Nucleus accumbens (tissue), 56 donors: ENCODE results near the gene DHX29.
A peak's percentile ranks its signal among the peaks of the same experiment; 100 is the strongest.

Experiments
- DNase-seq, 56 donors: peaks; one replicate each; lab custom pipeline; 2025; lab: John Stamatoyannopoulos, UW

Gene DHX29

DNA sequence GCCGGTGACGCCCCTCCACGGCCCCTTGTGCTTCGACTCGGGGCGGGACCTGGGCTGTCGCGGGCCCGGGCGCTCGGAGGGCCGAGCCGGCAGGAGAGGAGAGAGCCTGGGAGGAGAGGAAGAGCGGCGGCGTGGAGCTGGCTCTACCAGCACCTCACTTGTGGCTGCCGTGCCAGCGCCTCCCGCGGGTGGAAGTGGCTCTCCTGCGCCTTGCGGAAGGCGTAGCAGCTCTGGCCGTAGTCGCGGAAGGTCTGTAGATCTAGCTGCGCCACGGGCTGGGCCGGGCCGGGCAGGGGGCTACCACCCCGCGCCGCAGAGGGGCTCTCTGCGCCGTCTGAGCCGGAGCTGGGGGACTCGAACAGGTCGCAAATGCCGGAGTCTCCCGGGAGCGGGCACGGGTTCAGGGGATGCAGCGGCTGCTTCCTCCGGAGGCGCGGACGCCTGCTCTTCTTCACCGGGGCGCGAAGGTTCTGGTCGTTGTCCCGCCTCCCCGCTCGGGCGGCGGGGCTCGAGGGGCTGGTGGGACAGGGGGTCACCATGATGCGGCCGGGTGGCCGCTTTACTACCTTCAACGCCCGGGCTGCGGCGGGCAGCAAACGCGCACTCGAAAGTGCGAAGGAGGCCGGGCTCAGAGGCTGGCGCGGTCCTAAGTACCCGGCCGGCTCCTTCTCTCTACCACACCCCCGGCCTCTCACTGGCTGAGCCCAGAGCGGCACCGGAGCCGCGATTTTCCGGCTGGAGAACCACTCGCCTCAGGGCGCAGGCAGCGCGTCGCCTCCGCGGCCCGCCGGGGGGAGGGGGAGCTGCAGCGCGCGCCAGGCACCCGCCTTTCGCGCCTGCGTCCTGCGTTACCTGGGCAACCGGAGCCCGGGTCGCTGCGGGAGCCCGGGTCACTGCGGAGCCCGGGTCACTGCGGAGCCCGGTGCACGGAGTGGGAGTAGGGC, 74.2 kb downstream of the DHX29 start, which contains the start of gene CCNO:
Gene CCNO (minus strand): TSS at position 624 of the 944 bp plus-strand sequence. CDS start 85 bp downstream, at position 539.
- DNase-seq, result peak in 40 of 56 donors; percentile 7 to 84 (median 46)

DNA sequence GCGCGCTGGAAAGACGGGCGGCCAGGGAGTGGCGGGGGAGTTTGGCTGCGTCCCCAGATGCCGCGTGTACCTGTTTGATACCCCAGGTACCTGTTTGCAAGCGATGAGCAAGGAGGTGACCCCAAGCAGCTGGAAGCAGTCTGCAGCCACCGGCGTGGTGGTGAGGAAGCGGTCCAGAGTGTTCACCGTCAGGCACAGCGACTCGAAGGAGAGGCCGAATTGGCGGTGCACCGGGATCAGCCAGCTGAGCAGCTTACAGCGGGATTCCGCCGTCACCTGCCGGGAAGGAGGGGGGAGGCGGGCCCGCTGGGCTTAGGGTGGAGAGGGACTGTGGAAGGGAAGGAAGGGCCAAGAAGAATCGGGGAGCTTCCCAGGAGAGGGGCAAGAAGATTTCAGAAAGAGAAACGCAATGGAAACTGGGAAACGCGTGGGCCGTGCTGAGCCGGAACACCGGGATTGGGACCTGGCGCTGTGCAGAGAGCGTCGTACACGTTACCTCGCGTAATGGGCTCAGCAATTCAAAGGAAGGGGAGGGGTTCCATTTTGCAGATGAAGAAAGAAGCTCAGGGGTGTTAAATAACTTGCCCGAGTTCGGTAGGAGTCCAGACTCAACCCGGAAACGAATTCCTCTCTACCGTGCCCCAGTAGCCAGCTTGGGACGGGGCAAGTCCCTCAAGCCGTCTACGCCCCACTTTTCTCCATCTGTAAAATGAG, 75.1 kb downstream of the DHX29 start:
- DNase-seq, result peak in 29 of 56 donors; percentile 10 to 75 (median 45)

GRCh38 chr5:55231919-55232270, 75.6 kb downstream of the DHX29 start:
- DNase-seq, result no peak

DNA sequence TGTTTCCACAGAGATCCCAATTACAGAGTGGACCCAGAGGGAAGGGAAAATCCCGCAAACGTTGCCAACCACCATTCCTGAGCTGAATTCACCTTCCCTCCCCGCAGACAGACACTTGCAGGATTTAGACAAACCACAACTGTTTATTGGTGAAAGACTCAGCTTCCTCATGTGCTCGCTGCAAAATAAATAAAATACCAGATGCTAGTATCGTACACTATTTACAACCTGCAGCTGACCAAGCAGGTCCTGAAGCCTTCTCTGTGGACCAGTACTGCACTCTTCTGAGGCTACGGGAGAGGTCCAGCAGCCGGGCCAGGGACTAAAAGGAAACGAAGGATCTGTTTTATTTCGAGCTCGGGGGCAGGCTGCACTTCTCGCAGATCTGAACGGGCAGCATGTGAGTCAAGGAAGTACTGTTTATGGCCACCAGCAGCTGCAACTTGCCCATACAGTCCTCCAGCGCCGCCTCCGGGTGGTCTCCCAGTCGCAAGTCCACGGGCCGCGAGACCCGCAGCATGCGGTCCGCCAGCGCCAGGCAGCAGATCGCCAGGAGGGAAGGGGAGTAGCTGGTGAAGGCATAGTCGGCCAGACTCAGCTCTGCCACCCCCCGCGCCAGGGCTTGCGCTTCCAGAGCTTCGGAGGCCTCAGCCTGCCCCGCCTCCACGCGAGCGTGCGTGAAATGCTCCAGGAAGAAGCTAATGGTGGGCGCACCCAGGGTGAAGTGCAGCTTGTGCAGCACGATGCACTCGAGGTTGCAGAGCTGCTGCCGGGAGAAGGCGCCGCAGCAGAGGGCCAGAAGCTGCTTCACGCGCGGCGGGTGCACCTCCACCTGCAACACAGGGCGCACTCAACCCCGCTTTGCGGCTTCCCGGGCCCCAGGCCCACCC, 76.2 kb downstream of the DHX29 start:
- peak in 19 of 56 donors; percentile 11 to 65 (median 23) for DNase-seq

- no peak for DNase-seq
Observed at GRCh38 chr5:55230086-55230629, 77.3 kb downstream of the DHX29 start.

DNA sequence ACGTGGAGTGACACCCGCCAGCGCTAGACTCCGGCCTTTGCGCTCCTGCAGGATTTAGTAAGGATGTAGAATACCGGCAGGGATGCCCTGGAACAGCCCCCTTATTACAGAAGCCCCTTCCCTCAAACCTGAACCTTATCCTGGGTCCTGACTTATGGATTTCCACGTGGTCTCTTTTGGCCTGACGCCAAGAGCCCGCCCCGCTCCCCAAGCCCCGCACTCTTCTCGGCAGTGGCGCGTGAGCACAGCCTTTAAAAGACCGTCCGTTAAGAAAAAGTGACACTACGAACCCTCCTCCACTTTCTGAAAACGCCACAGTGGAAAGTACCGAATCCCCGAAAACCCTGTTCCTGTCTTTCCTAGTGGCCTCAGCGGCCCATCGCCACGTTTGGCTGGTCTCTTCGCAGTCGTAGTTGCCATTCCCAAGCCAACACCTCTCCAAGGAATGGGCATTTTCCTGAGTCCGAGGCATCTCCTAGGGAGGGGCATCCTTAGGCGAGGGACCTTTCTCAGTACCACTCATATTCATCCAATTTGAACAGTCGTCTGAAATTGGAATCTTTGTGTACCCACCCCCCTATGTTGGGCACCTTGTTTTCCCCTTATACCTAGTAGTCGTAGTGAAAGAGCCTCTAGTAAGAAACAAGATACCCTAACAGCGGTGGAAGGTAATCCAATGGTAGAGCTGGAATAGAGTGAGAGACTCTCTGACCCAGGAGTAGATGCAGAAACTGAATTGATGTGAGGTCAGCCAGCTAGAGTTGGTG, 79.6 kb downstream of the DHX29 start:
- no peak for DNase-seq

GRCh38 chr5:55226934-55227663, 80.4 kb downstream of the DHX29 start, which contains the start of gene MCIDAS:
Gene MCIDAS (minus strand): TSS chr5:55227315. CDS start chr5:55227138, 177 bp downstream.
- peak in 9 of 56 donors; percentile 11 to 56 (median 27) for DNase-seq

GRCh38 chr5:55226027-55226933, 81.2 kb downstream of the DHX29 start:
- DNase-seq, result peak in 17 of 56 donors; percentile 9 to 66 (median 21)

GRCh38 chr5:55225346-55225745, 82.1 kb downstream of the DHX29 start:
- DNase-seq, result no peak

DNA sequence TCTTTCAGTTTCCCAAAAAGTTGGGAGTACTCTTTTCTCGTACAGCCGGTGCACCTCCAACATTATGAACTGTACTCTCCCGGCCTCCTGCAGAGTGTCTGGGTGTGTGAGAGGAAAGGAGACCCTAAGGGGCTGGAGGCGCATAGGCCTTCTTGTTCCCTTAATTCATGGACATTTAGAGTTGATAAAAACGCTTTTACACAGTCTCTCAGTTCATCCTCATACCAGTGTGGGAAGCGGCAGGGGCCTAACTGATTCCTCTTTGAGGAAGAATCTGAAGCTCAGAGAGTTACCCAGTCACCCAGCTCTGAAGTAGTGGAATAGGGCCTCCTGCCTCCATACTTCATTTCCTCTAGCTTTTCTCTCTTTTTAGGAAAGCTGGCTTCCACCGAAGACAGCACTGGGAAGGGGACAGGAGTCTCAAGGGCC, 83.7 kb downstream of the DHX29 start:
- DNase-seq, result no peak

DNA sequence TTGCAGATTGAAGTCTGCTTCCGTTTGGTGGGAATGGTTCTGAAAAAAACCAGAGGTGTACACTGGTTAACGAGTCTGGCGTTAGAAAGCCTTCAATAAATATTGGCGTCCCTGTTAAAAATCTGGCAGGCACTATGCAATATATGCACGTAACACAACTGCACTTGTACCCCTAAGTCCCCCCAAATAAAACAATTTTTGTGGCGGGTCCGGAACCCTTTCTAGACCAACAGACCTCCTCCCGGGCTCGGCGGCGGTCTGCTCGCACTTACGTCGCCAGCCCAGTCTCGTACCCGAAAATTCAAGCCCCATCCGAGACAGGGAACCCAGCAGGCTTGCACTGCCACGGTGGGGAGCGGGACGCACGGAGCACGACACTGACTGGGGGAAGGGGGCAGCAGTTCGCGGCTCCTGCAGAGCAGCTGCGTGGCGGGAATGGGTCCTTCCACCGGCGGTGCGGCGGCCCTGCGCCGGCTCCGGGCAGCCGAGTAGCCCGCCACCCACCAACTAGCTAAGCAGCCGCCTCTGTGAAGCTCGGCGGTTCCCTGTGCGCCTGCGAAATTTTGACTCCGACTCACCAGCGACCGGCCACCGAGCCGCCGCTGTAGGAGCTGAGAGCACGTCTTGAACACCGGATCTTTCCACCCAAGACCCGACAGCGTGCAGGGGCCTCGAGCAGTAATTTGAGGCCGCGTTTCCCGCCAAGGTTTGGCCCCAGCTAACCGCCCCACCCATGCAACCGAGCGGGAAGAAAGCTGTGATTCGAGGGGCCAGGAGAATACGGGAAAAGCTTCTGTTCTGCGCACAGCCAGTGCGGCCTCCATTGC, 84.3 kb downstream of the DHX29 start:
- no peak for DNase-seq

GRCh38 chr5:55222092-55222984, 85.2 kb downstream of the DHX29 start:
- DNase-seq, result peak in 4 of 56 donors; percentile 10 to 27 (median 16)

DNA sequence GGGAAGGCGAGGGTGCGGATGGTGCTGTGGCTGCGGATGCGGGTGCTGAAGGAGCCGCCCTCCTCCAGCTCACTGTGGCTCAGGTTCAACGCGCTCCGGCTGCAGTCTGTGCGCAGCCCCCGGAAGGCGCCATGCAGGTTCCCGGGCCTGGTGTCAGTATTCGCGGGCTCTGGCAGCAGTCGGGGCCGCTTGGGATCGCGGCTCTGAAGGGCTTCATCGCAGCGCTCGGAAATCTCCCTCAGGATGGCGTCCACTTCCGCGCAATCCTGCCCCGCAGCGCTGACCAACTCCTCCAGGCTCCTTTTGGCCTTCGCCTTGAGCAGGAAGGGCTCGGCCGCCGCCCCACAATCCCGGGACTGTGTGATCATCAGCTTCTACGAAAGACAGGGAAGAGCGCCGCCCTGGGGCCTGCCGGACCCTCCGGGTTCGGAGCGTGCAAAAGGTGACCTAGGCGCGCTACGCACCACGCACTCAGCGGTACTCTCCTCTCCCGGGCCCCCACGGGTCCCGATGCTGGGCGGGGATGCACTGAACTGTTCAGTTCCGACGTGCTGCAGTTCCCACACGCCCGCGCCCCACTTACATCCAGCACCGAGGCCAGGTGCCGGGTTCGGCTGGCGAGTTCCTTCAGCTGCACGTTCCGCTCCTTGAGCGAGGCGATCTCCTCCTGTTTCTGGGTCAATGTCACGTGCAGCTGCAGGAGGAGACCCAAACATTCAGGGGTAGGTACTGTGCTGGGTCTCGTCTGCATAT, 86.9 kb downstream of the DHX29 start:
- peak in 3 of 56 donors; percentile 11 to 16 (median 15) for DNase-seq

GRCh38 chr5:55219770-55220169, 87.7 kb downstream of the DHX29 start:
- no peak for DNase-seq

- DNase-seq, result no peak
Observed at GRCh38 chr5:55218967-55219366, 88.5 kb downstream of the DHX29 start.
